ENCODE measurements around the gene RCN1. TPM values are rescaled to one million over a fixed set of nuclear protein-coding genes. Genes with fewer than 3 reads are reported as not detected.
A peak's percentile ranks its signal among the peaks of the same experiment; 100 is the strongest.
"Not testable (repeated sequence)": the region's sequence is repeated elsewhere in the genome, so short reads cannot be mapped to it uniquely, and the experiment has no call there.

The RCN1 gene
- total RNA-seq, 1 donor from 2014 or later = 372 TPM

DNA sequence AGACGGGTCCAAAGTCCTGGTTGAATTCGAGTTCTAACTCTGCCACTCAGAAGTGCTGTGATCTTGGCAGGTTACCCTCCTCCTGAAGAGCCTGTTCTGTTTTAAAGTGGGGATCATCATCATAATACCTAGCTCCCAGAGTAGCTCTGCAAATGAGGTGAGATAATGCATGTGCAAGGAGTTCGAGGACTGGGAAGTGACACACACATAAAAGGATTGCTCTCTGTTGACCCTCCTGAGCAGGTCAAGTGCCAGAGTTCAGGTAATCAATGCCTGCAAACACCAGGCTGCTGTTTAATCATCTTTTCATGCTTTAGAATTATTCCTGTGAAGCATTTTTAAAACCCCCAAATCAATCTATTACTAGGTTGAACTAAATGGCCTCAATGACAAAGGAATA lies 19.9 kb downstream of the RCN1 start:
- DNase-seq (ENCODE audit: low read depth) = no peak

DNA sequence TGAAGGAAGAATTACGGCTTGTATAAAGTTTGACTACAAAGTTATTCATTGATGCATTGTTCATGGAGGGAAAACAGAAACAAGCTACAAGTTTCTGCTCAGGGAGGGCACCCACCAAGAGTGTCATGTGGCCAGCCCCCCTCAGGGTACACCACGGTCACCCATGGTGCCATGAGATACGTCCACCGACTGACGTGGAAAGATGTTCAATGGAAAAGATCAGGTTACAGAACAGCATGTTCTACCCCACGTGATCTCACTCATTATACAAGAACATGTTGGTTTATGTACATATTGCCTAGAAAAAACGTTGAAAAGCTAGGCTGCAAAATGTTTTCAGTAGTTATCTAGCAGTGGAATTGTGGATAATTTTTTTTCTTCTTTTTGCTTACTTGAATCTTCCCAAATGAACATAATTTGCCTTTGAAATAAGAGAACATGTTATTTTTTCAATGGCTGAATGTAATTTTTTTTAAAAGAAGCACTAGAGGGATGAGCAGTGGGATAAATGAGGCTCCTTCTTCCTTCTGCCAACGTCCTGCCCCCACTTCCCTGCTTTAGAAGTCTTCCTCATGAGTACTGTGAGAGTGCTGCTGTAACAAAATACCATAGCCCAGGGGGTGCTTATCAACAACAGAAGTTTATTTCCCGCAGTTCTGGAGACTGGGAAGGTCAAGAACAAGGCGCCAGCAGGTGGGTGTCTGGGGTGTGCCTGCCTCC lies 22.5 kb downstream of the RCN1 start:
- peak; percentile 48 for DNase-seq (ENCODE audit: low read depth)

- no peak for DNase-seq (ENCODE audit: low read depth)
These were observed 23.0 kb downstream of the RCN1 start for GRCh38 chr11:32113920-32114203.

DNA sequence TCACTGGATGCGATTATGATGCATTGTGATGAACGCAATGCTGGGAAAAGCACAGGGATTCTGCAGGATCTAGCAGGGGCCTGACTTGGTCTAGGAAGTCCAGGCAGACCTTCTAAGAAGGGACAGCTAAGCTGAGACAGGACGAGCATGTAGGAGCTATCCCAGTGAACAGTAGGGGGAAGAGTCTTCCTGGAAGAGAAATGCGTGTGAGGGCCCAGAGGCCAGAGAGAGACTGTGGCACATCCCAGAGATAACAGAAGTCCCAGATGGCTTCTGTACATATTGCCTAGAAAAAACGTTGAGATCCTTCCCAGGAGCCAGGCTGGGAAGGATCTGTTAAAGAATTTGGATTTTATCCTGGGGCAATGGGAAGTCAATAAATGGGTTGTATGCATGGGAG lies 24.6 kb downstream of the RCN1 start:
- DNase-seq (ENCODE audit: low read depth) = no peak

- DNase-seq (ENCODE audit: low read depth) = no peak
These were observed 25.8 kb downstream of the RCN1 start for GRCh38 chr11:32116668-32117067.

GRCh38 chr11:32118025-32118974 lies 27.4 kb downstream of the RCN1 start:
- peak; percentile 59 for DNase-seq (ENCODE audit: low read depth)

DNA sequence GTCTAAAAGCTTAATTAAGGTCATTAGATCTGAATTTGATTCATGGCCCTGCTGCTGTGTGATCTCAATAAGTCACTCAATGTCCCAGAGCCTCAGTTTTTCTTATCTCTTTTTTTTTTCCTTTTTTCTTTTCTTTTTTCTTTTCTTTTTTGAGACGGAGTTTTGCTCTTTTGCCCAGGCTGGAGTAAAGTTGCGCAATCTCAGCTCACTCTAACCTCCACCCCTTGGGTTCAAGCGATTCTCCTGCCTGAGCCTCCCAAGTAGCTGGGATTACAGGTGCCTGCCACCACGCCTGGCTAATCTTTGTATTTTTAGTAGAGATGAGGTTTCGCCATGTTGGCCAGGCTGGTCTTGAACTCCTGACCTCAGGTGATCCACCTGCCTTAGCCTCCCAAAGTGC lies 28.3 kb downstream of the RCN1 start:
- DNase-seq (ENCODE audit: low read depth) = not testable (repeated sequence)

DNA sequence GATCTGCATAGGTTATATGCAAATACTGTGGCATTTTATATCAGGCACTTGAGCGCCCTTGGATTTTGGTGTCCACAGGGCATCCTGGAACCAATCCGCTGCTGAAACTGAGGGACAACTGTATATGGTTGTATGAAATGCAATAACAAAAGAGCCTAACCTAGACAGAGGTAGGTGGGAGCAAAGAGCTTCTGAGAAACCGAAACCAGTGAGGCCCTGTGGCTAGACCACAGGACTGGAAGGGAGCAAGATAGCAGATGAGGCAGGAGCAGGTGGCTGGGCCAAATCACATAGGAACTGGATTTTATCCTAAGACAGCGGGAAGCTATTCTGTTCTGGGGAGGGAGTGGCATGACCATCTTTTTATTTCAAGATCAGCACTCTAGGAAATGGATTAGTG lies 30.1 kb downstream of the RCN1 start:
- DNase-seq (ENCODE audit: low read depth) = no peak

GRCh38 chr11:32122200-32122599 lies 31.3 kb downstream of the RCN1 start:
- no peak for DNase-seq (ENCODE audit: low read depth)

DNA sequence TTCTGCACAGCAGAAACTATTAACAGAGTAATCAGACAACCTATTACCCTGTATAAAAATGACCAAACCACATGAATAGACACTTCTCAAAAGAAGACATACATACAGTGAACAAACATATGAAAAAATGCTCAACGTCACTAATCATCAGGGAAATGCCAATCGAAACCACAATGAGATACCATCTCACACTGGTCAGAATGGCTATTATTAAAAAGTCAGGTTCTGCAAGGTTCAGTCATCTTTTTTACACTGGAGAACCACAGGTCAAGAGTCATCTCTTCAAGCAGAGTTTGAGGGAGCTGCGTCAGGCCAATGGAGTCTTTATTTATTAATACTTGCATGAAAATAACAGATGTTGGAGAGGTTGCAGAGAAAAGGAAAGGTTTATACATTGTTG lies 40.4 kb downstream of the RCN1 start:
- peak; percentile 14 for DNase-seq (ENCODE audit: low read depth)

DNA sequence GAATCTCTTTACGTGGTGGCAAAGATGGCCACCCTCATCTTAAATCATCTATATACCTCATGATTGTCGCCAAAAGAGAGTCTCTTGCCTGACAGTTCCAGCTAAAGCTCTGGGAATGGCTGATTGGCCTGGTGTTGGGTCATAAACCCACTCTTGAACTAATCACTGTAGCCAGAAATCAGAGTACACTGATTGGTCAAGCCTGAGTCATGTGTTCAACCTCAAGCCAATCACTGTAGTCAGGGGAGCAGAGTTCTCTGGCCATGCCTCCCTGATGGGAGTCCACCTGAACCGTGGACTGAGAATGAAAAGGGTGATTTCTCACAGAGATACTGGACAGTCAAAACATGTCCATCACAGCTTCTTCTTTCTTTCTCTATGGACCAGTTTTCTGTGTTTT lies 45.8 kb downstream of the RCN1 start:
- no peak for DNase-seq (ENCODE audit: low read depth)

DNA sequence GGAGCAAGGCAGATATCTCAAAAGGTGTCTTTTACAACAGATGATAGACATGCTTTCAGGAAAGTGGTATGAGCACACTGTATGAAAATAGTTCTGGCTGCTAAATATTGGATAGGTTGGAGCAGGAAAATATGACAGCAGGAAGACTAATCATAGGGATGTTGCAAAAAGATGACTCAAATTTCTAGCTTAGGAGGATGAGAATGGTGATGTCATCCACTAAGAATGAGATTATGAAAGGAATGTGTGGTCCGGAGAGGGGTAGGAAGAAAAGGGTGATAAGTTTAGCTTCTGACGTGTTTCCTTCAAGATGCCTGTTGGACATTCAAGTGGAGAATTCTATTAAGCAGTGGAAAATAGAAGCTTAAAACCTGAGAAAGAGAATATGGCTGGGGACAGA lies 46.4 kb downstream of the RCN1 start:
- DNase-seq (ENCODE audit: low read depth) = peak; percentile 87

GRCh38 chr11:32137869-32138268 lies 47.0 kb downstream of the RCN1 start:
- DNase-seq (ENCODE audit: low read depth) = no peak

DNA sequence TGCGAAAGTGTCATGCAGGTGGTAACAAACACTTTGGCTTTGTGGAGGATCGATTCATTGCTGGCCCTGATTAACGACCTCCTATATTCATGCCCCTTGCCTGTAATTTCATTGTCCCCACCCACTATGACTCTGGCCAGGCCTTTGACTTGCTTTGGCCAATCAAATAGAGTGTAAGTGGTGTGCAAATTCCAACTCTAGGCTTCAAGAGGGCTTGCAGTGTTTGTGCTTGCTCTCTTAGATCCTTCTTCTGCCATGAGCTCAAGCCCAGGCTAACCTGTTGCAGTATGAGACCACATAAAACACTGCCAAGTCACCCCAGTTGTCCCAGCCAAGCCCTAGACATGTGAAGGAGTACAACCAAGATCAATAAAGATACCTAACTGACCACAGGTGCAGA lies 48.0 kb downstream of the RCN1 start:
- no peak for DNase-seq (ENCODE audit: low read depth)

DNA sequence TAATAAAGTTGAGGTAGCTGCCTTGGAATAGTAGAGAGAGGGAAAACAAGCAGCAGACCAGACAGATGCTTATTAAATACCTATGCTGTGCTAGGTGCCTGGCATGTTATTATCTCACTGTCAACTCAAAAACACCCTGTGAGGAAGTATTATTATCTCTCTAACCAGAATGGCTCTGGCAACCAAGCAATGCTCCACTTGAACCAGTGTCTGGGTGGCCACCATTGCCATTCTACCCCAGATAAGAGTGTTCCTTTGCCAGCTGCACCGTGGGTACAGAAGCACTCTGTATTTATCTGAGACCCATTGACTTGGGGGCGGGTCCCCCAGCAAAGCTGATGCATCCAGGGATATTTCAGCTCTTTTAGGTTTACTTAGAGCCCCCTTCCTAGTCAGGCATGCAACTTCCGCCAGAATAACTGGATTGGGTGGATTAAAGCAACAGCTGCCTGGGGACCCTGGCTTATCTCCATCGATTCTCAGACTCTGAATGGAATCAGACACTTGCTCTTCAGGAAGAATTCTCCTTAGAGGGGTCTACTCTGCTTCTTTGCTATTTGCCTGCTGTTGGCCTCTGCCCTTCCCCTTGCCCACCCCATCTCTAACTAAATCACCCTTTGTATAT lies 49.1 kb downstream of the RCN1 start:
- no peak for DNase-seq (ENCODE audit: low read depth)

DNA sequence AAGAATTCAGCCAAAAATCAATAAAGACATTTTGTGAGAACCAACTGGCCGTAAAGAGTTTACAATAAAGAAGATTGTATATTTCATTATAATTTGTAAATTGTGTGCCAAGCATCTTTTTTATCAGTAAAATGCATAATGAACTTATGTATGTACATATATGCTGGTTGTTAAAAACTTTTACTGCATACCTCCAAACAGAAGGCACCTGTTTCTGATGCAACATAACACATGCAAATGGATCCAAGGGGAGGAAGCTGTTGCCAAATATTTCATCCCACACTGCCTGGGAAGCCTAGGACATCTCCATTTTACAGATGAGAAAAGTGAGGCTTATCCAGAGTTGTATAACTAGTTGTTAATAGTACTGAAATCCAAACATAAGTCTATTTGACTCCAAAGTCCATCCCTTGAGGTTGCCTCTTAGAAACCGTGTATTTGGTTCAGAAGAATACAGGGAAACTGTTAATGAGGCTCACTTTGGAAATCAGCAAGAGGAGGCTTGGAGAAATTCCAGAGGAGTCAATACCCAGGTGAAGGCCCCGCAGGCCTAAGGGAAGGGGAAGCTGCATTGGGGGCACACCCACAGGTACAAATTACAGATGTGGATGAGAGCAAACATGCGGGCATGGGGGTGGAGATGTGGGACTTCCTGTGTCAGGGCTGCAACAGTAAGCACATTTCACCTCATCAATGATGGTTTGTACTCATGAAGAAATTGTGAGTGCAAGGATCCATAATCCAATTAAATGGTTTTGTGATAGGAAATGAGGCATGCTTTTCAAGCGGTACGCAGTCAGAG lies 51.1 kb downstream of the RCN1 start:
- no peak for DNase-seq (ENCODE audit: low read depth)

DNA sequence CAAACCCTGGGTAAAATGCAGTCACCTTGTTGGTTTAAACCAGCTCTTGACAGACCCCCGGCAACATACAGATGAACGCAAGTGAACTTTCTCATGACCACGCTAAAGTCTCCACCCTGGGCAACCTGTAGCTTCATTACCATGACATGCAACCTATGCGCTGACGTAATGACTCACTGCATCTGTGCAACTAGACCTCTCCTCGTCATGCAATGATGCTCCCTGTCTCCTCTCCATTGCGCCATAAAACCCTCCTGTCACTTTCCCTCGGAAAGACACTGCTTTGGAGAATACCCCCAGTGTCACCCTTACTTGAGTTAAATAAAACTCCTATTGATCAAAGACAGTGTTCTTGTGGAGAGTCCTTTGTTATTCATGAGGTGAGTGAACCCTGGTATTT lies 52.5 kb downstream of the RCN1 start:
- no peak for DNase-seq (ENCODE audit: low read depth)

DNA sequence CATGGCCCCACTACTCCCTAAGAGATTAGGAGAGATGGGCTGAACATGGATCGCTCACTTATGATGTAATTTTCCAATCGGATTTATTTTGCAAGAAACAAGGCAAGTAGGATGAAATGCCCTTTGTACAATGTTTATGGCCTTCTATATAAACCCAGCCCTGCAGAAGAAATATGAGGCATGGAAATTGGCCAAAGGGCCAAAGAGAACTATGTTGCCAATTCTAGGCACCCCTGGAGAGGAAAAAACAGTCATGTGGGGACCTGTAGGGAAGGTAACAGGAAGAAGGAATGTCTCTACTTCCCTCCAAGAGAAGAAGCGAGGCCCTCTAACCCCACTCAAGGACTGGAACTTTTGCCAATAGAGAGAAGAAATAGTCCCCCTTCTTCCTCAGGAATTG lies 54.4 kb downstream of the RCN1 start:
- no peak for DNase-seq (ENCODE audit: low read depth)

DNA sequence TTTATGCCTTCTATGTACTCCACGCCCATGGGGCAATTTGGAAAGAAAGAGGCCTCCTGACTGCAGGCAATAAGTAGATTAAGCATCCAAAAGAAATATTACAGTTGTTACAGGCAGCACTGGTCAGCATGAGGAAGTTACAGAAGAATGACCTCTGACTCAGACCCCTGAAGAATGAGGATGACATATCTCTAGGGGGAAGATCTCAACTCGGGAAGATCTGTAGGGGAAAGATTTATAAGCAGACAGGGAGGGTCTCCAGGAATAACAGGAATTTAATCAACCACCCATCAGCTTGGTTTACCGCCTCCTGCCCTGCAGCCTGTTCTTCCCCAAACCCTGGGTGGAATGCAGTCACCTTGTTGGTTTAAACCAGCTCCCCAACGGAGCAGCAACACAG lies 58.0 kb downstream of the RCN1 start:
- DNase-seq (ENCODE audit: low read depth) = peak; percentile 11

DNA sequence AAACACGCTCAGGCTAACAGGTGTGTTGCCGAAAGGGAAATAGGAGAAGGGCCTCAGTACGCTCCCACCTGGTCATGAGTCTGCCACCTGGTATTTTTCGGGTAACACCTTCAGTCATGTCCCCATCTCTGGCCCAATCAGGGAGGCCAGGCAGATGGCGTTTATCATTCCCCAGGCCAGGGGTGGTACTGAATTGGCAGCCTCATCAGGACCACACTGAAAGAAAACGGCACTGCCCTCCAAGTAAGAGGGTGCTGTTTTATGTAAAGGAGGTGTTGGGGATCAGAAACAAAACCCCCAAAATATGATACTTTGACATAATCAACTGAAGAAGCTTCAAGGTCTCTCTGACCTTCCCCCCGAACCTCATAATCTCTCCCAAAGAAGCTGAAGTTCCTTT lies 58.9 kb downstream of the RCN1 start:
- DNase-seq (ENCODE audit: low read depth) = no peak

GRCh38 chr11:32151027-32151426 lies 60.2 kb downstream of the RCN1 start:
- DNase-seq (ENCODE audit: low read depth) = no peak

- no peak for DNase-seq (ENCODE audit: low read depth)
These were observed 61.3 kb downstream of the RCN1 start for GRCh38 chr11:32152216-32152615.

Measured in renal cortical epithelial cell (primary cell).